WERI-Rb-1 (cell line): ENCODE data around the gene STARD8.

ENCODE experiments used
- DNase-seq: peaks from one replicate; pipeline ENCODE4 v3.0.0-alpha.2; 2020
- H3K27ac ChIP-seq: fragments of 250-450 bp; sonication (Bioruptor Pico); 2 replicates; pipeline ENCODE4 v1.5.1; 2020; ENCODE audit warnings: mild to moderate bottlenecking, moderate library complexity
- H3K27me3 ChIP-seq: fragments of 250-450 bp; sonication (Bioruptor Pico); 2 replicates; pipeline ENCODE4 v1.5.1; 2021; ENCODE audit warnings: mild to moderate bottlenecking, low read depth, moderate library complexity; ENCODE audit not compliant: insufficient read depth, severe bottlenecking
- H3K36me3 ChIP-seq: fragments of 250-450 bp; sonication (Bioruptor Pico); 2 replicates; pipeline ENCODE4 v1.5.1; 2020; ENCODE audit warnings: mild to moderate bottlenecking, moderate library complexity
- H3K4me3 ChIP-seq: 2 replicates; pipeline ENCODE4 v1.5.1; 2011; ENCODE audit warnings: low read depth, mild to moderate bottlenecking, control low read depth, low read length
- H3K9me3 ChIP-seq: fragments of 250-450 bp; sonication (Bioruptor Pico); 2 replicates; pipeline ENCODE4 v1.5.1; 2021; ENCODE audit warnings: mild to moderate bottlenecking, moderate library complexity; ENCODE audit not compliant: severe bottlenecking
- TF ChIP-seq, protein P1 (sequence below): IDR thresholded peaks from 2 replicates; pipeline ENCODE4 v1.5.1; 2011; ENCODE audit warnings: low read depth, mild to moderate bottlenecking, control low read depth, inconsistent platforms, low read length

The STARD8 gene

DNA sequence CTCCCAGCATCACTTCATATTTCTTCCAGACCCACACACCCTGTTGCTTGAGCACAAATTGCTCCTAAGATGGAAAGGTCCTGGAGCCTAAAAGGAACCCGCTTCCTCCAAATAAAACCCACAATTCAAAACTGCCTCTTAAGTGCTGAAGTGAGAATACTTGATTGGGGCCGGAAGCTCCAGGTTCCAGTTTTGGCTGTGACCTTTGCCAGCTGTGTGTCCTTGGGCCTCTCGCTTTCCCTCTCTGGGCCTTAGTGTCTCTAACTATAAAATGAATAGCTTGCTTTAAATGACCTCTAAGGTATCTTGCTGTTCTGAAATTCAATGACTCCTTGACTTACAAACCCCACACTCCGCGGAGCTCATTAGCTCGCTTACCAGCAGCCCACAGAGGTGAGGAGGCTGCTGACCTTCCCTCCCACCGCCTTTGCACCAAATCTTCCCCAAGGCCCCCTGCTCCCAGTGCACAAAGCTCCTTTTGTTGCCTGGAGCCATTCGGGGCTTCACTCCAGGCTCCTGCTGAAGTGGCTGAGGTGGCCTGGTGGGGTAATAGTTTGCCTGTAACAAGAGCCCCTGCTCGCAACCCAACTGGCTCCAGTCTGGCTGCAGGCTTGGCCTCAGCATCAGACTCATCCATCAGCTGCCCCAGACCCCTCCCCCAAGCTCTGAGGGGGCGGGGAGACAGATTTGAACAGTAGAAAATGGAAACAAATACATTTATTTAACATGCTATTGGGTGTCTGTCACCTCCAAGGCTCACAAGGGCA is 21.8 kb downstream of the STARD8 start:
- TF ChIP-seq, protein P1, sequence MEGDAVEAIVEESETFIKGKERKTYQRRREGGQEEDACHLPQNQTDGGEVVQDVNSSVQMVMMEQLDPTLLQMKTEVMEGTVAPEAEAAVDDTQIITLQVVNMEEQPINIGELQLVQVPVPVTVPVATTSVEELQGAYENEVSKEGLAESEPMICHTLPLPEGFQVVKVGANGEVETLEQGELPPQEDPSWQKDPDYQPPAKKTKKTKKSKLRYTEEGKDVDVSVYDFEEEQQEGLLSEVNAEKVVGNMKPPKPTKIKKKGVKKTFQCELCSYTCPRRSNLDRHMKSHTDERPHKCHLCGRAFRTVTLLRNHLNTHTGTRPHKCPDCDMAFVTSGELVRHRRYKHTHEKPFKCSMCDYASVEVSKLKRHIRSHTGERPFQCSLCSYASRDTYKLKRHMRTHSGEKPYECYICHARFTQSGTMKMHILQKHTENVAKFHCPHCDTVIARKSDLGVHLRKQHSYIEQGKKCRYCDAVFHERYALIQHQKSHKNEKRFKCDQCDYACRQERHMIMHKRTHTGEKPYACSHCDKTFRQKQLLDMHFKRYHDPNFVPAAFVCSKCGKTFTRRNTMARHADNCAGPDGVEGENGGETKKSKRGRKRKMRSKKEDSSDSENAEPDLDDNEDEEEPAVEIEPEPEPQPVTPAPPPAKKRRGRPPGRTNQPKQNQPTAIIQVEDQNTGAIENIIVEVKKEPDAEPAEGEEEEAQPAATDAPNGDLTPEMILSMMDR, result no peak
- H3K27me3 ChIP-seq, result peaks cover 23% of the 10 kb centered on the region
- no peaks in the 10 kb centered on the region for H3K9me3 ChIP-seq
- H3K4me3 ChIP-seq, result no peak overlapping the region
- DNase-seq, result no peak
- no peak overlapping the region for H3K27ac ChIP-seq
- no peaks in the 10 kb centered on the region for H3K36me3 ChIP-seq

DNA sequence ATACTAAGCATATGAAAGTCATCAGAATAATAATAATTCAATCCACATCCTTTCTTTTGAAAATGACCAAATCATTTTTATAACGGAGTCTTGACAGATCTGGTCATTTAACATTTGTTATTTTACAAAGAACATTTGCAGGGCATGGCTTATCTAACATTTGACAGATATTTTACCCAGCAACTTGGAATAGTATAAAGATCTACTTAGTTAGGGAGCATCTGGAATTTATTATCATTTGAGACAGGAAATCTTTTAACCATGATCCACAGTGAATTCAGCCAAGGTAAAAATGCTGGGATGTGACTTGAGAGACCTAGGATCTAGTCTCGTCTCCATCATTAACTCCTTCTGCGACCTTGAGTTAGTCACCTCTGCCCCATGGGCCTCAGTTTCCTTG is 22.4 kb downstream of the STARD8 start:
- Histone ChIP-seq H3K9me3 (no peaks in the 10 kb centered on the region), H3K36me3 (no peaks in the 10 kb centered on the region), H3K27me3 (peaks cover 23% of the 10 kb centered on the region), H3K27ac (no peak overlapping the region), H3K4me3 (no peak overlapping the region)
- DNase-seq, result no peak
- TF ChIP-seq, protein P1, result no peak

DNA sequence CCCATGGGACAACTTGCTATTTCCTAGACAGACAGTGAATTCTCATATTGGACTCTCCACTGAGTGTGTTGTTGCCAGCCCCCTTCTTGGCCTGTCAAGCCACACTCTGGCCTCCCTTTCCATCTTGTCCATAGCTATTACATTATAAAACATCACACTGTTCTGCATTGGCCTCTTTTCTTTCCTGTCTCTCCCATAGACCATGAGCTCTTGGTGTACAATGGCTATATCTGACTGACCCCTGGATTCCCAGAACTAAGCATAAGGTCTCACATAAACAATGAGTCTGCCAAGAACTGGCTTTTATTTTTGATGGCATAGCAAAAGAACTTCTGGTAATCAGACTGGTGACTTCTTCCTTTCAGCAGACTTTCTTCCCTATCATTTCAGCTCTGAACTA is 23.8 kb downstream of the STARD8 start:
- H3K27me3 ChIP-seq, result peaks cover 19% of the 10 kb centered on the region
- no peaks in the 10 kb centered on the region for H3K36me3 ChIP-seq
- TF ChIP-seq, protein P1, result no peak
- H3K4me3 ChIP-seq, result no peak overlapping the region
- DNase-seq, result no peak
- no peak overlapping the region for H3K27ac ChIP-seq
- no peaks in the 10 kb centered on the region for H3K9me3 ChIP-seq

DNA sequence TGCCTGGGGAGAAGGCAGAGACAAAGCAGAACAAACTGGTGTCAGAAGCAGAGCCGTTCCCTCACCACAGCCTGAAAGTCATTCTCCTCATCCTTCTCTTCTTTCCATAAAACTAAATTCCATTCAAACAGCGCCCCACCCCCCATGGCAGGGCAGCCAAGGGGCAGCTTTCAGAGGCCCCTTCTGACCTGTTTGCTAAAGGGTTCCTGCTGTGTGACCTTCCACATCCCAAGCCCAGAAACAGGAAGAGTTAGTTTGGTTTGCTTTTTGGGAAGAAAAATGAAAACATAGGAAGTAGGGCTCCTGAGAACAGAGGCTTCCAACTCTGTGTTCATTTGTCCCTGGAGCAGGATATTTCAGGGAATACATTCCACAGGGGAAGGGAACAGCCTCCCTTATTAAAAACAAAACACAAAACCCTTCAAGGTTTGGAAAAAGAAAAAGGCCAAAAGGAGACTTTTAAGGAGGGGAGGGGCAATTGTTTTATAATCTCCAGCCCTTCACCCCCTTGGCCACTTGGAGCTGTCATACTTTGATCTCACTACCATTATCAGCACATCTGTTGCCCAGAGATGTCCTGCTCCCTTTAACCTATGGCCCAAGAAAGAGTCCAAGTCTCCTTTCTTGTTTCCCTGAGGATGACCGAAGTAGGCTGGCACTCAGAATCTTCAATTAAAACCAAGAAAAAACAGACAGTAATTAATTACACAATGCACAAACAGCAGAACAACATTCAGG is 25.3 kb downstream of the STARD8 start:
- Histone ChIP-seq H3K36me3 (no peaks in the 10 kb centered on the region), H3K9me3 (no peaks in the 10 kb centered on the region), H3K4me3 (no peak overlapping the region), H3K27me3 (peaks cover 17% of the 10 kb centered on the region), H3K27ac (no peak overlapping the region)
- TF ChIP-seq, protein P1, result no peak
- DNase-seq, result no peak

DNA sequence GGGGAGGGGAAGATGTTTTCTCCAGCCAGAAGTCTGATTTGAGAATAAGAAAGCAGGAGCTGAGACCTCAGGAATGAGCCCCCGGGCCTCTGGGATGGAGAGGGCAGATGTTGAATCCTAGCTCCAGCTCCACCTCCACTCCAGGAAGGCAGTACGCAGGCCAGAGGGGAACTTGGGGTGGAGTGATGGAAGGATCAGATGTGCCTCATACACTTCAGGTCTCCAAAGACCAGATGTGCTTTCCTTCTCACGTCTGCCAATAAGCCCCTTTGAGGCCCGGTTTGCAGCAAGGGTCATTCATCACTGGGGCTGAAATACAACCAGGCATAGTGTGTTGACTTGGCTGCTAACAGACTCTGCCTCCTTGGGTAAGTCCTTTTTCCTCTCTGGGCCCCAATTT is 28.1 kb downstream of the STARD8 start:
- no peak overlapping the region for H3K27ac ChIP-seq
- no peaks in the 10 kb centered on the region for H3K9me3 ChIP-seq
- no peak overlapping the region for H3K4me3 ChIP-seq
- TF ChIP-seq, protein P1, result no peak
- no peak for DNase-seq
- H3K27me3 ChIP-seq, result peaks cover 13% of the 10 kb centered on the region
- no peaks in the 10 kb centered on the region for H3K36me3 ChIP-seq
